Small intestine (tissue), 7 donors: Measurements from ENCODE around the gene TDG. TPM values are rescaled to one million over a fixed set of nuclear protein-coding genes. Genes with fewer than 3 reads are reported as not detected.
A peak's percentile ranks its signal among the peaks of the same experiment; 100 is the strongest.

Source experiments
- DNase-seq, 2 donors: peaks; one replicate each; pipeline versions ENCODE4 v3.0.0 to v3.0.0-alpha.2; 2013
- FAIRE-seq: peaks from 2 replicates; lab custom pipeline; 2012; peaks lifted over from hg19 to GRCh38; lab: Jason Lieb, UNC
- H3K27ac ChIP-seq, 3 donors: one replicate each; pipeline ENCODE4 v1.5.1; 2013; ENCODE audit warnings: low read length in 2 of 3, mild to moderate bottlenecking in 2 of 3, control low read depth in 1 of 3, inconsistent platforms in 1 of 3, low read depth in 1 of 3, moderate library complexity in 1 of 3
- H3K27me3 ChIP-seq, 3 donors: one replicate each; pipeline ENCODE4 v1.6.1; 2013; ENCODE audit warnings: low read length in 3 of 3, inconsistent platforms in 1 of 3; ENCODE audit not compliant: control insufficient read depth in 3 of 3, insufficient read depth in 3 of 3
- H3K36me3 ChIP-seq, 3 donors: one replicate each; pipeline ENCODE4 v1.6.1; 2013; ENCODE audit warnings: low read length in 3 of 3, inconsistent platforms in 1 of 3, low read depth in 1 of 3, mild to moderate bottlenecking in 1 of 3, moderate library complexity in 1 of 3; ENCODE audit not compliant: control insufficient read depth in 3 of 3, insufficient read depth in 2 of 3
- H3K4me1 ChIP-seq, 3 donors: one replicate each; pipeline ENCODE4 v1.6.1; 2013; ENCODE audit warnings: low read length in 2 of 3, inconsistent platforms in 1 of 3, low read depth in 1 of 3, mild to moderate bottlenecking in 1 of 3, moderate library complexity in 1 of 3; ENCODE audit not compliant: control insufficient read depth in 3 of 3, insufficient read depth in 2 of 3
- H3K4me3 ChIP-seq, 3 donors: one replicate each; pipeline ENCODE4 v1.5.1; 2013; ENCODE audit warnings: low read length in 3 of 3, control low read depth in 1 of 3, inconsistent platforms in 1 of 3, low read depth in 1 of 3, mild to moderate bottlenecking in 1 of 3, moderate library complexity in 1 of 3
- H3K9me3 ChIP-seq, 2 donors: one replicate each; pipeline ENCODE4 v1.6.1; 2013; ENCODE audit warnings: low read depth in 1 of 2, low read length in 1 of 2; ENCODE audit not compliant: control insufficient read depth in 2 of 2, insufficient read depth in 1 of 2
- WGBS, 3 donors: extraction: QIAGEN DNeasy Blood & Tissue Kit; methylation state at CpG; one replicate each; pipeline ENCODE4 v1.1.7; 2013; 5-methylcytosine and 5-hydroxymethylcytosine counted together
- polyA plus RNA-seq, 4 donors: library from polyadenylated mRNA; stranded (reverse) in 3 of 4; unstranded in 1 of 4; fragments of 200-250 nt in 3 of 4; fragments of 120-200 nt in 1 of 4; gene quantifications; one replicate each; pipeline versions ENCODE4 v1.2.1 to v1.2.3, GENCODE V29; 2013
- donor health status: healthy with polysubstance abuse.
- donor health status: control.
- donor health status: control.
- donor health status: Bipolar disorder and iron deficiency.
- donor health status: healthy.

TDG gene
- polyA plus RNA-seq, 4 donors = 11.3 to 37.4 (median 15.7) TPM

GRCh38 chr12:103996595-103996994 lies 30.9 kb downstream of the TDG start:
- Histone ChIP-seq H3K9me3 (no peaks in the 10 kb centered on the region), H3K36me3 (peaks cover 0 to 2% (median 0%) of the 10 kb centered on the region in 3 donors), H3K4me1 (no peaks in the 10 kb centered on the region), H3K27ac (no peak overlapping the region), H3K4me3 (no peak overlapping the region), H3K27me3 (peaks cover 0 to 3% (median 0%) of the 10 kb centered on the region in 3 donors)
- FAIRE-seq (no peak), DNase-seq (no peak)
- 56 to 85% (median 60%) methylated on average over 5 of the region's 5 CpGs for WGBS, 3 donors

GRCh38 chr12:103997286-103997900 lies 31.7 kb downstream of the TDG start:
- H3K4me1 ChIP-seq = no peaks in the 10 kb centered on the region
- FAIRE-seq (no peak), DNase-seq (peak; percentile 28 to 59)
- H3K27me3 ChIP-seq = peaks cover 0 to 3% (median 0%) of the 10 kb centered on the region in 3 donors
- H3K9me3 ChIP-seq = no peaks in the 10 kb centered on the region
- no peak overlapping the region for H3K4me3 ChIP-seq
- no peak overlapping the region for H3K27ac ChIP-seq
- peaks cover 0 to 2% (median 0%) of the 10 kb centered on the region in 3 donors for H3K36me3 ChIP-seq
- 25 to 58% (median 40%) methylated on average over 16 of the region's 16 CpGs for WGBS, 3 donors

GRCh38 chr12:103998976-103999375 lies 33.3 kb downstream of the TDG start:
- Histone ChIP-seq H3K4me1 (no peaks in the 10 kb centered on the region), H3K4me3 (no peak overlapping the region), H3K27ac (no peak overlapping the region), H3K36me3 (peaks cover 0 to 2% (median 0%) of the 10 kb centered on the region in 3 donors), H3K9me3 (no peaks in the 10 kb centered on the region), H3K27me3 (peaks cover 0 to 3% (median 0%) of the 10 kb centered on the region in 3 donors)
- DNase-seq = no peak
- FAIRE-seq = no peak
- 74 to 85% (median 80%) methylated on average over 5 of the region's 5 CpGs for WGBS, 3 donors

GRCh38 chr12:104000807-104001434 lies 35.2 kb downstream of the TDG start:
- no peaks in the 10 kb centered on the region for H3K27me3 ChIP-seq
- no peak overlapping the region for H3K27ac ChIP-seq
- H3K9me3 ChIP-seq = no peaks in the 10 kb centered on the region
- H3K4me3 ChIP-seq = no peak overlapping the region
- WGBS, 3 donors = 64 to 75% (median 71%) methylated on average over 3 of the region's 3 CpGs
- no peak for FAIRE-seq
- H3K36me3 ChIP-seq = peaks cover 0 to 2% (median 0%) of the 10 kb centered on the region in 3 donors
- DNase-seq = no peak
- H3K4me1 ChIP-seq = no peaks in the 10 kb centered on the region

GRCh38 chr12:104002686-104003085 lies 37.0 kb downstream of the TDG start:
- Histone ChIP-seq H3K27me3 (no peaks in the 10 kb centered on the region), H3K4me3 (no peak overlapping the region), H3K27ac (no peak overlapping the region), H3K9me3 (no peaks in the 10 kb centered on the region), H3K36me3 (no peaks in the 10 kb centered on the region), H3K4me1 (no peaks in the 10 kb centered on the region)
- FAIRE-seq (no peak), DNase-seq (no peak)
- WGBS, 3 donors = 90 to 100% (median 94%) methylated on average over 3 of the region's 3 CpGs

- Histone ChIP-seq H3K27ac (no peak overlapping the region), H3K9me3 (peaks cover 0 to 1% of the 10 kb centered on the region in 2 donors), H3K36me3 (no peaks in the 10 kb centered on the region), H3K4me1 (no peaks in the 10 kb centered on the region), H3K27me3 (no peaks in the 10 kb centered on the region), H3K4me3 (no peak overlapping the region)
- DNase-seq (no peak), FAIRE-seq (no peak)
- 61 to 77% (median 68%) methylated on average over 2 of the region's 2 CpGs for WGBS, 3 donors
Measured at GRCh38 chr12:104003596-104003995, 37.9 kb downstream of the TDG start.

- H3K9me3 ChIP-seq = peaks cover 0 to 3% of the 10 kb centered on the region in 2 donors
- no peak for DNase-seq
- no peaks in the 10 kb centered on the region for H3K36me3 ChIP-seq
- no peak overlapping the region for H3K27ac ChIP-seq
- H3K27me3 ChIP-seq = no peaks in the 10 kb centered on the region
- no peak overlapping the region for H3K4me3 ChIP-seq
- FAIRE-seq = no peak
- no peaks in the 10 kb centered on the region for H3K4me1 ChIP-seq
- WGBS, 3 donors = 34 to 47% (median 41%) methylated on average over 3 of the region's 3 CpGs
Measured at GRCh38 chr12:104006929-104007328, 41.3 kb downstream of the TDG start.

GRCh38 chr12:104010121-104010520 lies 44.4 kb downstream of the TDG start:
- FAIRE-seq (no peak), DNase-seq (no peak)
- Histone ChIP-seq H3K4me3 (no peak overlapping the region), H3K27me3 (no peaks in the 10 kb centered on the region), H3K9me3 (peaks cover 0 to 3% of the 10 kb centered on the region in 2 donors), H3K4me1 (no peaks in the 10 kb centered on the region), H3K36me3 (no peaks in the 10 kb centered on the region), H3K27ac (no peak overlapping the region)
- WGBS, 3 donors = 86 to 95% (median 90%) methylated on average over 4 of the region's 4 CpGs
